Memory B cell (primary cell): ENCODE measurements around the gene KCNE3.

Experiments
- ATAC-seq: fragments of 150-1000 bp; cut with Tn5 transposase; 2 replicates; pipeline ENCODE4 v1.10.0; 2021; ENCODE audit warnings: low read depth, mild to moderate bottlenecking, moderate library complexity
- DNase-seq, 2 donors: peaks; one replicate each; pipeline ENCODE4 v3.0.0; 2022; ENCODE audit warnings: low spot score in 2 of 2
- H3K27ac Mint-ChIP-seq: one replicate; pipeline ENCODE4 v1.8.0; 2022; ENCODE audit warnings: mild to moderate bottlenecking, moderate library complexity, mixed read lengths
- H3K27me3 Mint-ChIP-seq: one replicate; pipeline ENCODE4 v1.8.0; 2022; ENCODE audit warnings: mixed read lengths
- H3K36me3 Mint-ChIP-seq: one replicate; pipeline ENCODE4 v1.8.0; 2022; ENCODE audit warnings: mild to moderate bottlenecking, mixed read lengths
- H3K4me1 Mint-ChIP-seq: one replicate; pipeline ENCODE4 v1.8.0; 2022; ENCODE audit warnings: mixed read lengths
- H3K4me3 Mint-ChIP-seq: one replicate; pipeline ENCODE4 v1.8.0; 2022; ENCODE audit warnings: mild to moderate bottlenecking, moderate library complexity, mixed read lengths
- H3K9me3 Mint-ChIP-seq: one replicate; pipeline ENCODE4 v1.8.0; 2022; ENCODE audit warnings: mixed read lengths

KCNE3 gene

DNA sequence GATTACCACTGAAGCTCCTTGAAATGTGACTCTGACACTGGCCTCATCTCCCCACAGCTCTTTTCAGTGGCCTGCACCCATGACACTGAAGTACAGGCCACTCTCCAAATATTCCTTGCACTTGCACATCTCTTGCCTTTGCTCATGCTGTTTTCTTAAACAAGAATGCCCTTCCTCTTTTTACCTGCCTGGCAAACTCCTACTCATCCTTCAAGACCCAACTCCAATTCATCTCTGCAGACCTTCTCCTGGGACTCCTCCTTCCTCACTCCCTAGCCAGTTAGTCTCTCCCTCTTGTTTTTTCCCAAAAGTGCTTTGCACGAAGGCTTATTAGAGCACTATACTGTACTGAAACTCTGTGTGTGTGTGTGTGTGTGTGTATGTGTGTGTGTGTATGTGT lies 2.6 kb downstream of the KCNE3 start:
- DNase-seq (no peak), ATAC-seq (no peak)
- Mint-ChIP-seq H3K27me3 (peaks cover 23% of the 10 kb centered on the region), H3K36me3 (no peaks in the 10 kb centered on the region), H3K4me3 (no peak overlapping the region), H3K27ac (no peak overlapping the region), H3K4me1 (peaks cover 5% of the 10 kb centered on the region), H3K9me3 (no peaks in the 10 kb centered on the region)

DNA sequence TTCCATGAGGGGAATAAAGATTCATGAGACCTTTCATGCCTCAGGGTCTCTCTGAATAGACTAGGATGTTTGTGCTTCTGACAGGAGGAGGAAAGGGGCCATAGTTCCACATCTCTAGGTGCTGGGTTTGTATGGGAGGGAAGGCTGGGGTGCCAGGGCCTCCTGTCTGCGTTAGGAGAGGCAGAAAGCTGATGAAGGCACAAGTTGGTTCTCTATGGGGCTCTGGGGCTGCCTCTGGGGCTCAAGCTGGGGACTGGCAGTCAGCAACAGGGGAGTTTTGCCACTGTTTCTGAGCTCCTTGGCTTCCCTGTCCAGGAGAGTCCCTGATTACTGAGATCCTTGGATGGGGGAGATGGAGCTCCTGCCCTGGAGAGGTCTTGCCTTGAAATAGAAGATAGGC lies 4.1 kb downstream of the KCNE3 start:
- H3K9me3 Mint-ChIP-seq = no peaks in the 10 kb centered on the region
- peaks cover 19% of the 10 kb centered on the region for H3K27me3 Mint-ChIP-seq
- peaks cover 2% of the 10 kb centered on the region for H3K4me1 Mint-ChIP-seq
- DNase-seq (no peak), ATAC-seq (no peak)
- H3K4me3 Mint-ChIP-seq = no peak overlapping the region
- H3K36me3 Mint-ChIP-seq = no peaks in the 10 kb centered on the region
- H3K27ac Mint-ChIP-seq = no peak overlapping the region

GRCh38 chr11:74462631-74463030 lies 4.7 kb downstream of the KCNE3 start:
- no peak overlapping the region for H3K4me3 Mint-ChIP-seq
- H3K27ac Mint-ChIP-seq = no peak overlapping the region
- no peak for DNase-seq
- ATAC-seq = no peak
- H3K36me3 Mint-ChIP-seq = no peaks in the 10 kb centered on the region
- H3K4me1 Mint-ChIP-seq = no peaks in the 10 kb centered on the region
- no peaks in the 10 kb centered on the region for H3K9me3 Mint-ChIP-seq
- peaks cover 16% of the 10 kb centered on the region for H3K27me3 Mint-ChIP-seq

DNA sequence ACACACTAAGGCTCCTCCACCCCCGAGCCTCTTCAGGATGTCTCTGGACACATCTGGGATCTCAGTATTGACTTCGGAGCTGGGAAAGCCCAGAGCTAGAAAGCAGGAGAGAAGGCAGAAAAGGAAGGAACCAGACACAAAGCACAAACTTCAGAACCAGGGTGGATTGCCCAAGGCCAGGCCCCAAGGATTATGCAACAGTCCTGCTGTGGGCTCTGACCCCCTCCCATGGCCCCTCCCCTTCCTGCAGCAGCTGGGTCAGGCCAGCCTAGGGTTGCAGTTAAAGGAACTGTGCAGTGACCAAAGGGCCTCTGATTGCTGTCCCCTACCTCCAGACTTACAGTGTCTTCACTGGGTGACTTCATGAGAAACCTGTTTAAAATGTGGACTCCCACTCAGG lies 5.3 kb downstream of the KCNE3 start:
- ATAC-seq (no peak), DNase-seq (no peak)
- Mint-ChIP-seq H3K9me3 (no peaks in the 10 kb centered on the region), H3K27me3 (peaks cover 14% of the 10 kb centered on the region), H3K4me3 (no peak overlapping the region), H3K36me3 (no peaks in the 10 kb centered on the region), H3K4me1 (no peaks in the 10 kb centered on the region), H3K27ac (no peak overlapping the region)

DNA sequence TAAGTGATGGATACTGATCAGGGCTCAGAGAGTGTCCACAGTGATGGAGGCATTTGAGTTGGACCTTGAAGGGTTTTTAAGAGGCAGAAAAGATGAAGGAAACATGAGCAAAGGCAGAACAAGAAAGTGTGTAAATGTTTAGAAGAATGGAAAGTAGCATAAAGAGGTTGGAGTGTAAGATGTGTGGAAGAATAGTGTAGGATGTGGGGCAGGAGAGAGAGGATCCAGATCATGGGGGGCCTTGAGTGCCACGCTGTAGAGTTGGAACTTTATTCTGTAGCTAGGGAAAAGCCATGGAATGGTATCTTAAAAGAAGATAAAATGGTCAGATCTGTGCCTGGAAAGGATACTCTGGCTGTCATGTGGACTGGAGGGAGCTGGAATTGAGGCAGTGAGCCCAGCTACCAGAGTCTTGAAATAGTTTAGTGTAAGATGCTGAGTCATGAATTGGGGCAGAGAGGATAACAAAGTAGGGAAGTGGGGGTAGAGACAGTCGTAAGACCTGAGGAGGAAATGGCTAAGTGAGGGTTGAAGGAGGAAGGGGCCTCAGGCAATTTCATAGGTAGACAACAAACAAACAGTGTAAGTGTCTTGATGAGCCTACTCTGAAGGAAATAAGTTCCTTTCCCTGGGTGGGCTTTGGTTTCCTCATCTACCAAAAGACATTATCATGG lies 6.7 kb downstream of the KCNE3 start:
- no peak for DNase-seq
- peaks cover 8% of the 10 kb centered on the region for H3K27me3 Mint-ChIP-seq
- no peak overlapping the region for H3K27ac Mint-ChIP-seq
- no peaks in the 10 kb centered on the region for H3K4me1 Mint-ChIP-seq
- no peak for ATAC-seq
- no peak overlapping the region for H3K4me3 Mint-ChIP-seq
- no peaks in the 10 kb centered on the region for H3K9me3 Mint-ChIP-seq
- H3K36me3 Mint-ChIP-seq = no peaks in the 10 kb centered on the region

GRCh38 chr11:74460065-74460464 lies 7.3 kb downstream of the KCNE3 start:
- Mint-ChIP-seq H3K4me1 (no peaks in the 10 kb centered on the region), H3K4me3 (no peak overlapping the region), H3K27ac (no peak overlapping the region), H3K9me3 (no peaks in the 10 kb centered on the region), H3K36me3 (no peaks in the 10 kb centered on the region), H3K27me3 (peaks cover 6% of the 10 kb centered on the region)
- ATAC-seq (no peak), DNase-seq (no peak)

DNA sequence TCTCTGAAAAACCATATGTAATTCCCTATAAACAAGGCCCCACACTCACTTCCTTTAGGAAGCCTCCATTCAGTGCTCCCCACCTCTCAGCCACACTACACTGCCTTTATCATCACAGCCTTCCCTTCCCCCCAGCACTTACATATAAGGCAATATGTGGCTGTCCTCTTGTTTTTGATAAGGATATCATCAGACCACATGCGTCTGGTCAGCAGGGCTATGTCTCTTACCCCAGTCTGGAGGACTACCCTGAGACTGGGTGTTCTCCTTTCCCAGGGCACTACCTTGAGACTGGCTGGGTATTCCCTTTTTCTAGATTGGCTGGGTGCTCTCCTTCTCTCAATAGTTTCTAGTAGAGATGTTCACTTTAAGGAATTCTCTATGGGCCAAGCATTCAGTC lies 7.8 kb downstream of the KCNE3 start:
- H3K27me3 Mint-ChIP-seq = peaks cover 2% of the 10 kb centered on the region
- no peaks in the 10 kb centered on the region for H3K4me1 Mint-ChIP-seq
- H3K9me3 Mint-ChIP-seq = no peaks in the 10 kb centered on the region
- no peak overlapping the region for H3K27ac Mint-ChIP-seq
- no peaks in the 10 kb centered on the region for H3K36me3 Mint-ChIP-seq
- DNase-seq = no peak
- ATAC-seq = no peak
- H3K4me3 Mint-ChIP-seq = no peak overlapping the region

DNA sequence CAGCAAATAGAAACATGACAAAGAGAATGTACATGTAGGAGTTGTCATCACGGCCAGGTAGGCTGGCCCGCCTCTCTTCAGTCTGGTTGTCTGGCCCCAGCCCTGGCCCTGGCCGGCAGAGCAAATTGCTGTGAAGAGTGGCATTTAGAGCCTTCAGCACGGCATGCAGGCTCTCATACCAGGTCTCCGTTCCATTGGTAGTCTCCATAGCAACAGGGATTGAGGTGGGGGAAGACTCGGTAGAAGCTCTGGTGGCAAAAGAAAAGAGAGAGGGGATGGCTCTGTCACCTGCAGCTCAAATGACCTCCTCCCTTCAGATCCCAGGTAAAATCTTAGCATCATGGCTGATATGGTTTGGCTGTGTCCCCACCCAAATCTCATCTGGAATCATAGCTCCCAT lies 10.0 kb downstream of the KCNE3 start:
- DNase-seq (no peak), ATAC-seq (no peak)
- no peak overlapping the region for H3K4me3 Mint-ChIP-seq
- no peaks in the 10 kb centered on the region for H3K36me3 Mint-ChIP-seq
- no peaks in the 10 kb centered on the region for H3K9me3 Mint-ChIP-seq
- no peak overlapping the region for H3K27ac Mint-ChIP-seq
- peaks cover 3% of the 10 kb centered on the region for H3K4me1 Mint-ChIP-seq
- H3K27me3 Mint-ChIP-seq = peaks cover 8% of the 10 kb centered on the region

DNA sequence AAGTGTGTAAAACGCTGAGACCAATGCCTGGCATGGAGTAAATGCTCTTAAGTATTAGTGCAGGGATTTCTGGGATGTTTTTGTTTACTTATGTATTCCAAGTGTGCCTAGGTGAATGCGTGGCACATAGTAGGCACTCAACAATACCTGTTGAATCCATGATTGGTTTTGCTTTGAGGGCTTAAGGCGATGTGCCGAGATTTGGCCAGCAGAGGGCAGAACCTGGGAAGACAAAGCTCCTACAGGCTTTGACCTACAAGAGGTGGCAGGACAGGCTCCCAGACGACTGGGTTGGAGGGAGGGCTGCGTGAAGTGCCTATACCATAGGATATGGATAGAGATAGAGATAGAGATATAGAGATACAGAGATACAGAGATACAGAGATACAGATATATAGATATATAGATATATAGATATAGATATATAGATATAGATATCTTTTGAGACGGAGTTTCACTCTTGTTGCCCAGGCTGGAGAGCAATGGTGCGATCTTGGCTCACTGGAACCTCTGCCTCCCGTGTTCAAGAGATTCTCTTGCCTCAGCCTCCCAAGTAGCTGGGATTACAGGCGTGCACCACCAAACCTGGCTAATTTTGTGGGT lies 13.9 kb downstream of the KCNE3 start:
- H3K27me3 Mint-ChIP-seq = peaks cover 9% of the 10 kb centered on the region
- H3K4me3 Mint-ChIP-seq = no peak overlapping the region
- no peaks in the 10 kb centered on the region for H3K36me3 Mint-ChIP-seq
- H3K27ac Mint-ChIP-seq = no peak overlapping the region
- DNase-seq (peak; percentile 29 to 53), ATAC-seq (peak; percentile 47)
- no peaks in the 10 kb centered on the region for H3K9me3 Mint-ChIP-seq
- peaks cover 6% of the 10 kb centered on the region for H3K4me1 Mint-ChIP-seq

GRCh38 chr11:74452366-74452765 lies 15.0 kb downstream of the KCNE3 start:
- Mint-ChIP-seq H3K4me3 (no peak overlapping the region), H3K36me3 (no peaks in the 10 kb centered on the region), H3K4me1 (peaks cover 6% of the 10 kb centered on the region), H3K27me3 (peaks cover 8% of the 10 kb centered on the region), H3K9me3 (no peaks in the 10 kb centered on the region), H3K27ac (no peak overlapping the region)
- DNase-seq = no peak
- ATAC-seq = no peak

GRCh38 chr11:74450318-74450717 lies 17.0 kb downstream of the KCNE3 start:
- ATAC-seq (no peak), DNase-seq (no peak)
- H3K4me1 Mint-ChIP-seq = peaks cover 6% of the 10 kb centered on the region
- H3K36me3 Mint-ChIP-seq = no peaks in the 10 kb centered on the region
- no peak overlapping the region for H3K27ac Mint-ChIP-seq
- H3K27me3 Mint-ChIP-seq = peaks cover 9% of the 10 kb centered on the region
- H3K9me3 Mint-ChIP-seq = no peaks in the 10 kb centered on the region
- H3K4me3 Mint-ChIP-seq = no peak overlapping the region

- peaks cover 9% of the 10 kb centered on the region for H3K27me3 Mint-ChIP-seq
These were observed 17.9 kb downstream of the KCNE3 start for GRCh38 chr11:74449369-74449931.

GRCh38 chr11:74447720-74448119 lies 19.6 kb downstream of the KCNE3 start:
- Mint-ChIP-seq H3K27ac (no peak overlapping the region), H3K4me1 (peaks cover 3% of the 10 kb centered on the region), H3K9me3 (no peaks in the 10 kb centered on the region), H3K36me3 (no peaks in the 10 kb centered on the region), H3K27me3 (peaks cover 10% of the 10 kb centered on the region), H3K4me3 (no peak overlapping the region)
- ATAC-seq (no peak), DNase-seq (no peak)

More at GRCh38 chr11:74449369-74449931, 17.9 kb downstream of the KCNE3 start:
- Mint-ChIP-seq H3K4me3 (peak overlapping the region; percentile 55), H3K36me3 (no peaks in the 10 kb centered on the region), H3K9me3 (no peaks in the 10 kb centered on the region), H3K4me1 (peaks cover 6% of the 10 kb centered on the region), H3K27ac (no peak overlapping the region)
- ATAC-seq (peak; percentile 93), DNase-seq (peak; percentile 47 to 61)

GRCh38 chr11:74446532-74446938 lies 20.8 kb downstream of the KCNE3 start:
- ATAC-seq (no peak), DNase-seq (no peak)
- Mint-ChIP-seq H3K36me3 (no peaks in the 10 kb centered on the region), H3K4me3 (no peak overlapping the region), H3K4me1 (peaks cover 3% of the 10 kb centered on the region), H3K27ac (no peak overlapping the region), H3K9me3 (no peaks in the 10 kb centered on the region), H3K27me3 (peaks cover 11% of the 10 kb centered on the region)
